SK-N-SH (cell line): Measurements from ENCODE around the gene RCAN1. TPM values are rescaled to one million over a fixed set of nuclear protein-coding genes. Genes with fewer than 3 reads are reported as not detected.

Experiments used
- CTCF ChIA-PET: fragments of 300-600, 350-600 bp; formaldehyde crosslinking; extraction: SDS; loops from one replicate; lab custom pipeline; 2021; lab: Yijun Ruan, JAX
- POLR2A ChIA-PET: fragments of 350-600 bp; sonication (Branson Sonifier 250); formaldehyde crosslinking; extraction: SDS; loops from one replicate; lab custom pipeline; 2020; ENCODE audit warnings: antibody characterized with exemption, inconsistent platforms; lab: Yijun Ruan, JAX
- DNase-seq: peaks from one replicate; pipeline ENCODE4 v3.0.0; 2012
- H2AFZ ChIP-seq: fragments of 200-600 bp; sonication (generic); 2 replicates; pipeline ENCODE4 v1.8.1; 2016; ENCODE audit warnings: antibody characterized with exemption, mild to moderate bottlenecking, low read depth
- H3F3A ChIP-seq: fragments of 200-600 bp; sonication (generic); replicated peaks from 2 replicates; pipeline ENCODE3; 2016; ENCODE audit warnings: antibody characterized with exemption, mild to moderate bottlenecking; ENCODE audit not compliant: insufficient read depth
- H3K27ac ChIP-seq, 2 experiments: fragments of 200-500 bp in 1 of 2; fragments of 200-600 bp in 1 of 2; sonication (Bioruptor generic) in 1 of 2; sonication (generic), shearing (Covaris generic) in 1 of 2; 2 replicates each; pipeline versions ENCODE4 v1.5.1 to v1.6.1; 2014 to 2016; ENCODE audit warnings: low read depth in 2 of 2, inconsistent platforms in 1 of 2, low read length in 1 of 2, mild to moderate bottlenecking in 1 of 2, mixed read lengths in 1 of 2
- H3K27me3 ChIP-seq: fragments of 200-600 bp; sonication (generic), shearing (Covaris generic); 2 replicates; pipeline ENCODE4 v1.6.1; 2016; ENCODE audit warnings: mixed run types; ENCODE audit not compliant: insufficient read depth
- H3K36me3 ChIP-seq, 2 experiments: fragments of 200-500 bp in 1 of 2; fragments of 200-600 bp in 1 of 2; sonication (Bioruptor generic) in 1 of 2; sonication (generic) in 1 of 2; replicated peaks in 1 of 2; 2 replicates each; pipeline versions ENCODE3 to v1.5.1; 2014 to 2016; ENCODE audit warnings: low read length in 1 of 2, mild to moderate bottlenecking in 1 of 2; ENCODE audit not compliant: insufficient read depth in 2 of 2, control insufficient read depth in 1 of 2
- H3K4me1 ChIP-seq, 2 experiments: fragments of 200-500 bp in 1 of 2; fragments of 200-600 bp in 1 of 2; sonication (Bioruptor generic) in 1 of 2; sonication (generic), shearing (Covaris generic) in 1 of 2; 2 replicates each; pipeline versions ENCODE4 v1.5.1 to v1.6.1; 2014 to 2016; ENCODE audit warnings: low read depth in 1 of 2, low read length in 1 of 2, mixed run types in 1 of 2; ENCODE audit not compliant: insufficient read depth in 2 of 2, control insufficient read depth in 1 of 2
- H3K4me2 ChIP-seq: fragments of 200-600 bp; sonication (generic), shearing (Covaris generic); 2 replicates; pipeline ENCODE4 v1.6.1; 2017; ENCODE audit warnings: mixed run types
- H3K4me3 ChIP-seq, 2 experiments: fragments of 200-500 bp in 1 of 2; fragments of 200-600 bp in 1 of 2; sonication (Bioruptor generic) in 1 of 2; sonication (generic), shearing (Covaris generic) in 1 of 2; 2 replicates each; pipeline versions ENCODE4 v1.5.1 to v1.8.1; 2014 to 2016; ENCODE audit warnings: low read depth in 2 of 2, inconsistent platforms in 1 of 2, low read length in 1 of 2, mild to moderate bottlenecking in 1 of 2, mixed read lengths in 1 of 2, moderate library complexity in 1 of 2
- H3K79me2 ChIP-seq: fragments of 200-600 bp; sonication (generic); 2 replicates; pipeline ENCODE4 v1.8.1; 2017; ENCODE audit warnings: mild to moderate bottlenecking; ENCODE audit not compliant: insufficient read depth
- H3K9ac ChIP-seq: fragments of 200-600 bp; sonication (generic); 2 replicates; pipeline ENCODE4 v1.6.1; 2017; ENCODE audit warnings: mixed run types
- H3K9me2 ChIP-seq: fragments of 200-600 bp; sonication (generic); 2 replicates; pipeline ENCODE4 v1.6.1; 2017; ENCODE audit warnings: mixed run types
- H3K9me3 ChIP-seq: fragments of 200-600 bp; sonication (generic); 2 replicates; pipeline ENCODE4 v1.6.1; 2017; ENCODE audit warnings: mixed run types, mild to moderate bottlenecking, moderate library complexity
- H4K20me1 ChIP-seq: fragments of 200-600 bp; sonication (generic); 2 replicates; pipeline ENCODE4 v1.6.1; 2017; ENCODE audit warnings: mild to moderate bottlenecking, mixed run types; ENCODE audit not compliant: insufficient read depth
- CHD2 ChIP-seq: fragments of 150-350 bp; IDR thresholded peaks from 2 replicates; pipeline ENCODE4 v1.6.1; 2018; ENCODE audit warnings: low read length; ENCODE audit not compliant: partially characterized antibody
- EP300 ChIP-seq, 2 experiments: IDR thresholded peaks; 2 replicates each; pipeline versions ENCODE4 v1.4.0 to v1.6.1; 2012; ENCODE audit warnings: borderline replicate concordance in 1 of 2, low read depth in 1 of 2, low read length in 1 of 2
- EZH2phosphoT487 ChIP-seq: fragments of 200-600 bp; sonication (generic); IDR thresholded peaks from 2 replicates; pipeline ENCODE4 v1.6.1; 2017; ENCODE audit warnings: low read depth, mixed run types, mild to moderate bottlenecking, antibody characterized with exemption, moderate library complexity, borderline replicate concordance
- FOSL2 ChIP-seq: IDR thresholded peaks from 2 replicates; pipeline ENCODE4 v1.4.0; 2012; ENCODE audit warnings: low read depth, mild to moderate bottlenecking, moderate library complexity, borderline replicate concordance
- FOXM1 ChIP-seq: IDR thresholded peaks from 2 replicates; pipeline ENCODE4 v1.4.0; 2012; ENCODE audit warnings: low read depth, mild to moderate bottlenecking
- GABPA ChIP-seq: IDR thresholded peaks from 2 replicates; pipeline ENCODE4 v1.4.0; 2012; ENCODE audit warnings: low read depth, mild to moderate bottlenecking
- GATA2 ChIP-seq: sonication (generic); formaldehyde crosslinking; IDR thresholded peaks from 2 replicates; pipeline ENCODE4 v1.5.0; 2020; ENCODE audit warnings: mild to moderate bottlenecking, missing genetic modification reagents
- MXI1 ChIP-seq: IDR thresholded peaks from 2 replicates; pipeline ENCODE4 v1.6.1; 2012; ENCODE audit warnings: mild to moderate bottlenecking, low read depth, low read length, improper control_type of control experiment
- POLR2AphosphoS5 ChIP-seq: IDR thresholded peaks from 2 replicates; pipeline ENCODE4 v1.6.1; 2012; ENCODE audit warnings: low read depth, low read length
- RAD21 ChIP-seq: IDR thresholded peaks from 2 replicates; pipeline ENCODE4 v1.6.1; 2012; ENCODE audit warnings: mild to moderate bottlenecking, low read length
- REST ChIP-seq: IDR thresholded peaks from 2 replicates; pipeline ENCODE4 v1.6.1; 2012; ENCODE audit warnings: mild to moderate bottlenecking, low read depth, low read length, moderate library complexity
- RFX5 ChIP-seq: IDR thresholded peaks from 2 replicates; pipeline ENCODE4 v1.6.1; 2012; ENCODE audit warnings: mild to moderate bottlenecking, improper control_type of control experiment, low read length
- SMC3 ChIP-seq: IDR thresholded peaks from 2 replicates; pipeline ENCODE4 v1.6.1; 2012; ENCODE audit warnings: low read depth, low read length, improper control_type of control experiment
- TAF1 ChIP-seq: IDR thresholded peaks from 2 replicates; pipeline ENCODE4 v1.6.1; 2012; ENCODE audit warnings: low read depth, mild to moderate bottlenecking, low read length, moderate library complexity, borderline replicate concordance
- USF2 ChIP-seq: fragments of 150-350 bp; IDR thresholded peaks from 2 replicates; pipeline ENCODE4 v1.6.1; 2017; ENCODE audit warnings: antibody characterized with exemption, low read length, low read depth, borderline replicate concordance
- WGBS: methylation state at CpG from one replicate; pipeline ENCODE4 v1.1.6; 2017; ENCODE audit warnings: low lambda C conversion rate; 5-methylcytosine and 5-hydroxymethylcytosine counted together
- polyA plus RNA-seq, 3 experiments: library from polyadenylated mRNA; depleted of rRNA; stranded (reverse); fragments of >200 nt; gene quantifications; 2 replicates each; pipeline ENCODE4 v1.2.3, GENCODE V29; 2012

RCAN1 gene
- polyA plus RNA-seq, 1 of the 3 experiments (the other 2 are of a cell fraction), result 16.7 TPM

GRCh38 chr21:34653522-34653921 is 38.6 kb upstream of the RCAN1 start:
- POLR2A ChIA-PET, result no interaction called here
- TF ChIP-seq MXI1, result no peak
- TF ChIP-seq GATA2 (CRISPR knock-in tag), result no peak
- no peak for TF ChIP-seq TAF1
- no peak for TF ChIP-seq RAD21
- no peak for TF ChIP-seq FOSL2
- TF ChIP-seq REST, result no peak
- no peak for TF ChIP-seq EP300 (IDR thresholded peaks at IDR 0.05; ENCODE audit: borderline replicate concordance in 1 of 2, low read depth in 1 of 2, low read length in 1 of 2)
- TF ChIP-seq CHD2, result no peak
- TF ChIP-seq GABPA, result no peak
- no peak for TF ChIP-seq SMC3
- no peak for TF ChIP-seq USF2
- TF ChIP-seq FOXM1, result no peak
- no peak for TF ChIP-seq RFX5
- TF ChIP-seq POLR2AphosphoS5, result no peak
- no peak for TF ChIP-seq EZH2phosphoT487
- TF ChIP-seq, all 33 proteins: peak for 0
- CTCF ChIA-PET, result interaction anchor here (1.4 to 1.7 kb wide), 3 partner anchors 35 to 40 kb away, joined by 3 to 6 read pairs (median 3); partner anchors contain the start of gene RCAN1

More at GRCh38 chr21:34653522-34653921, 38.6 kb upstream of the RCAN1 start:
- no peak overlapping the region for H3K4me2 ChIP-seq
- WGBS, result 9% methylated on average over 6 of the region's 6 CpGs
- H3K27me3 ChIP-seq, result peaks cover 21% of the 10 kb centered on the region; the same call in 1 of the 2 replicates
- no peak overlapping the region for H2AFZ ChIP-seq
- no peaks in the 10 kb centered on the region for H3K9me3 ChIP-seq
- no peaks in the 10 kb centered on the region for H3F3A ChIP-seq
- no peak overlapping the region for H3K9ac ChIP-seq
- no peaks in the 10 kb centered on the region for H4K20me1 ChIP-seq
- H3K9me2 ChIP-seq, result no peaks in the 10 kb centered on the region
- no peak for DNase-seq
- no peak overlapping the region for H3K4me3 ChIP-seq
- H3K4me1 ChIP-seq, result no peaks in the 10 kb centered on the region
- no peak overlapping the region for H3K27ac ChIP-seq
- peaks cover 0 to 3% of the 10 kb centered on the region in 2 experiments for H3K36me3 ChIP-seq
- H3K79me2 ChIP-seq, result no peaks in the 10 kb centered on the region
